Measurements from ENCODE around the gene DKC1. TPM values are rescaled to one million over a fixed set of nuclear protein-coding genes. Genes with fewer than 3 reads are reported as not detected.

The DKC1 gene
- total RNA-seq, 2 experiments from 2014 or later, result 51.7 to 58.6 TPM

DNA sequence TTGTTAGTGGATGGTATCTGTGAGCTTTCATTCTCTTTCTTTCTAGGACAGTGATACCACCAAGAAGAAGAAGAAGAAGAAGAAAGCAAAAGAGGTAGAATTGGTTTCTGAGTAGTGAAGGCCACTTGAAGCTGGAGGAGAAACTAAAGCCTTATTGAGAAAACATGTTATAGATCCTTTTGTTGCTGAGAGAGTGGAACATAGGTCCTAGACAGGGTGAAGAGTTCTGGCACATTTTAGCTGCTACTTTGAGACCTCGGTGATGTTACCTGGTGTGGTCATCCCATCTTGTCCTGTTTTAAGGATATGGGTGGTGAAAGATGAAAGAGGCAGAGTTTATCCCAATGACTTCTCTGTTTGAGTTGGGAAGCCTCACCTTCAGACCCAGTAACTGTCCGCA, 14.1 kb downstream of the DKC1 start:
- POLR2A ChIA-PET, result interaction anchor here (1.3 kb wide), 1 partner anchor 14 kb away, joined by 9 read pairs; the partner anchor contains the start of gene DKC1
- peaks cover 55% of the 10 kb centered on the region for H3K36me3 Mint-ChIP-seq (ENCODE audit: low read depth)

DNA sequence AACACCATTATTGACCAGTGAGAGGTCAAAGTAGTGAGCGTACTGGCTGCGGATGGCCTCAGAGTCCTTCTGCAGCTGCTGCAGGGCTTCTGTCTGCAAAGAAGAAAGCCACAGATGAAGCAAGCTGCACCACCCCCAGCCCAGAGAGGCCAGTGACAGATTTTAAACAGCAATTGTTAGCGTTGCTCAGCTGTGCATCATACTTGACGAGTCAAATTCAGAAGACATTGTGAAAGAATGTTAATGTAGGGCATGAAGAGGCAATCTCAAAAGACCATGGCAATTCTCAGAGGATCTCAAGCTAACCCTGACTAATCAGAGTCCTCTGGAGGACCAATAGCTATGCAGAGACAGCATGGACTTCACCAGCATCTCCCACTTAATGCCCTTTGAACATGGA, 16.6 kb downstream of the DKC1 start:
- Mint-ChIP-seq H3K9me3 (no peaks in the 10 kb centered on the region), H3K27me3 (no peaks in the 10 kb centered on the region)
- CTCF ChIA-PET, result no interaction called here

More for the DNA sequence above, 14.1 kb downstream of the DKC1 start:
- no peak overlapping the region for H3K4me3 ChIP-seq (ENCODE audit: low read length)
- ATAC-seq (ENCODE audit: poor library complexity), result no peak
- TF ChIP-seq, protein P1, sequence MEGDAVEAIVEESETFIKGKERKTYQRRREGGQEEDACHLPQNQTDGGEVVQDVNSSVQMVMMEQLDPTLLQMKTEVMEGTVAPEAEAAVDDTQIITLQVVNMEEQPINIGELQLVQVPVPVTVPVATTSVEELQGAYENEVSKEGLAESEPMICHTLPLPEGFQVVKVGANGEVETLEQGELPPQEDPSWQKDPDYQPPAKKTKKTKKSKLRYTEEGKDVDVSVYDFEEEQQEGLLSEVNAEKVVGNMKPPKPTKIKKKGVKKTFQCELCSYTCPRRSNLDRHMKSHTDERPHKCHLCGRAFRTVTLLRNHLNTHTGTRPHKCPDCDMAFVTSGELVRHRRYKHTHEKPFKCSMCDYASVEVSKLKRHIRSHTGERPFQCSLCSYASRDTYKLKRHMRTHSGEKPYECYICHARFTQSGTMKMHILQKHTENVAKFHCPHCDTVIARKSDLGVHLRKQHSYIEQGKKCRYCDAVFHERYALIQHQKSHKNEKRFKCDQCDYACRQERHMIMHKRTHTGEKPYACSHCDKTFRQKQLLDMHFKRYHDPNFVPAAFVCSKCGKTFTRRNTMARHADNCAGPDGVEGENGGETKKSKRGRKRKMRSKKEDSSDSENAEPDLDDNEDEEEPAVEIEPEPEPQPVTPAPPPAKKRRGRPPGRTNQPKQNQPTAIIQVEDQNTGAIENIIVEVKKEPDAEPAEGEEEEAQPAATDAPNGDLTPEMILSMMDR (IDR thresholded peaks at IDR 0.05), result no peak
- no peak for DNase-seq
- H3K27me3 Mint-ChIP-seq, result no peaks in the 10 kb centered on the region
- peaks cover 10% of the 10 kb centered on the region for H3K4me1 Mint-ChIP-seq (ENCODE audit: low read depth)
- no peaks in the 10 kb centered on the region for H3K9me3 Mint-ChIP-seq
- no peaks in the 10 kb centered on the region for H3K27me3 ChIP-seq (ENCODE audit: control insufficient read depth in 1 of 2, insufficient read depth in 2 of 2, low read length in 2 of 2)
- peaks cover 9% of the 10 kb centered on the region for H3K4me1 ChIP-seq (ENCODE audit: insufficient read depth, low read length)
- no peak overlapping the region for H3K4me3 Mint-ChIP-seq
- H3K36me3 ChIP-seq (ENCODE audit: insufficient read depth, low read length), result peaks cover 52% of the 10 kb centered on the region
- CTCF ChIA-PET, result interaction anchor here (0.9 kb wide), 1 partner anchor 28 kb away, joined by 3 read pairs; the partner anchor contains the start of gene MPP1
- H3K27ac ChIP-seq (ENCODE audit: low read depth in 1 of 2, low read length in 2 of 2), result no peak overlapping the region
- intact Hi-C loops (cut with DNase I, micrococcal nuclease), result no loop called here
- no peaks in the 10 kb centered on the region for H3K9me3 ChIP-seq (ENCODE audit: control insufficient read depth in 1 of 2, insufficient read depth in 1 of 2, low read length in 2 of 2)
- H3K27ac Mint-ChIP-seq, result peak overlapping the region; percentile 30

DNA sequence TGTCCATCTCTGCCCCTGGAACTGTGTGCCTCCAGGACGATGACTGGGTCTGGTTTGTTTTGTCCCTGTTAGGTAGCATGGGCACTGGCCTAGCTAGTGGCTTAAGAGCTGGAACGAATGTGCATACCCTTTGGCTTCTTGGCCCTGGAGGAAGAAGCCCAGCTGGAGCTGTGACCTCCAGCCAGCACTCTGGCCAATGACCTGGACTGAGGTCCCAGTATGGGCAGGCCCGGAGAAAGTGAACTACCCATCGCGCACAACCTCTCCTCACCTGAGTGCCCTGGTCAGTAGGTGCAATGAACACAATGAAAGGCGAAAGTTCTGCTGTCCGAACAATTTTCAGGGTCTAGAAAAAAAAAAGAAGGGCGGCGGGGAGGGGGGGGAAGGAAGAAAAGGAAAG, 18.3 kb downstream of the DKC1 start:
- CTCF ChIA-PET, result no interaction called here
- H3K36me3 ChIP-seq (ENCODE audit: insufficient read depth, low read length), result peaks cover 18% of the 10 kb centered on the region

More for the DNA sequence above, 16.6 kb downstream of the DKC1 start:
- TF ChIP-seq, protein P1 (IDR thresholded peaks at IDR 0.05), result no peak
- no peak overlapping the region for H3K27ac ChIP-seq (ENCODE audit: low read depth in 1 of 2, low read length in 2 of 2)
- peaks cover 20% of the 10 kb centered on the region for H3K4me1 Mint-ChIP-seq (ENCODE audit: low read depth)
- H3K9me3 ChIP-seq (ENCODE audit: control insufficient read depth in 1 of 2, insufficient read depth in 1 of 2, low read length in 2 of 2), result no peaks in the 10 kb centered on the region
- no peak overlapping the region for H3K27ac Mint-ChIP-seq
- DNase-seq (no peak), ATAC-seq (ENCODE audit: poor library complexity) (no peak)
- peaks cover 38% of the 10 kb centered on the region for H3K36me3 Mint-ChIP-seq (ENCODE audit: low read depth)
- no peak overlapping the region for H3K4me3 ChIP-seq (ENCODE audit: low read length)
- peaks cover 35% of the 10 kb centered on the region for H3K36me3 ChIP-seq (ENCODE audit: insufficient read depth, low read length)
- H3K27me3 ChIP-seq (ENCODE audit: control insufficient read depth in 1 of 2, insufficient read depth in 2 of 2, low read length in 2 of 2), result no peaks in the 10 kb centered on the region
- intact Hi-C loops (cut with DNase I, micrococcal nuclease), result no loop called here
- POLR2A ChIA-PET, result no interaction called here
- H3K4me1 ChIP-seq (ENCODE audit: insufficient read depth, low read length), result peaks cover 13% of the 10 kb centered on the region
- H3K4me3 Mint-ChIP-seq, result no peak overlapping the region

More for the DNA sequence above, 18.3 kb downstream of the DKC1 start:
- H3K27me3 Mint-ChIP-seq, result no peaks in the 10 kb centered on the region
- no peak for DNase-seq
- no peak overlapping the region for H3K27ac Mint-ChIP-seq
- Histone ChIP-seq H3K4me1 (ENCODE audit: insufficient read depth, low read length) (peaks cover 7% of the 10 kb centered on the region), H3K4me3 (ENCODE audit: low read length) (no peak overlapping the region), H3K27me3 (ENCODE audit: control insufficient read depth in 1 of 2, insufficient read depth in 2 of 2, low read length in 2 of 2) (no peaks in the 10 kb centered on the region), H3K9me3 (ENCODE audit: control insufficient read depth in 1 of 2, insufficient read depth in 1 of 2, low read length in 2 of 2) (no peaks in the 10 kb centered on the region), H3K27ac (ENCODE audit: low read depth in 1 of 2, low read length in 2 of 2) (no peak overlapping the region)
- no peak for ATAC-seq (ENCODE audit: poor library complexity)
- no peak overlapping the region for H3K4me3 Mint-ChIP-seq
- TF ChIP-seq, protein P1 (IDR thresholded peaks at IDR 0.05), result no peak
- intact Hi-C loops (cut with DNase I, micrococcal nuclease), result no loop called here
- no peaks in the 10 kb centered on the region for H3K9me3 Mint-ChIP-seq
- POLR2A ChIA-PET, result no interaction called here
- H3K36me3 Mint-ChIP-seq (ENCODE audit: low read depth), result peaks cover 24% of the 10 kb centered on the region
- peaks cover 26% of the 10 kb centered on the region for H3K4me1 Mint-ChIP-seq (ENCODE audit: low read depth)
